HG03457 (cell line): ENCODE data around the gene UFSP1.

ENCODE experiments used
- ATAC-seq: cut with Tn5 transposase; IDR thresholded peaks from one replicate; pipeline ENCODE4 v1.9.1; 2021; ENCODE audit warnings: moderate number of reproducible peaks; ENCODE audit not compliant: unreplicated experiment

Gene UFSP1

GRCh38 chr7:100882785-100883526, 6.6 kb downstream of the UFSP1 start:
- ATAC-seq, result no peak

- no peak for ATAC-seq
Measured at GRCh38 chr7:100882201-100882600, 7.3 kb downstream of the UFSP1 start.

GRCh38 chr7:100881136-100881535, 8.4 kb downstream of the UFSP1 start:
- no peak for ATAC-seq

GRCh38 chr7:100880645-100881044, 8.9 kb downstream of the UFSP1 start:
- ATAC-seq, result no peak

GRCh38 chr7:100879685-100880261, 9.7 kb downstream of the UFSP1 start:
- no peak for ATAC-seq

GRCh38 chr7:100878685-100879084, 10.8 kb downstream of the UFSP1 start:
- ATAC-seq, result no peak

GRCh38 chr7:100878013-100878412, 11.5 kb downstream of the UFSP1 start:
- ATAC-seq, result no peak

GRCh38 chr7:100875356-100875751, 14.2 kb downstream of the UFSP1 start:
- ATAC-seq, result peak; percentile 13

- peak; percentile 73 for ATAC-seq
Measured at GRCh38 chr7:100874577-100875355, 14.7 kb downstream of the UFSP1 start, which contains the start of gene SRRT. TSS of gene SRRT (plus strand) at chr7:100875103. CDS start at chr7:100875591, 488 bp downstream.

- ATAC-seq, result no peak
Measured at GRCh38 chr7:100874300-100874576, 15.3 kb downstream of the UFSP1 start.

- no peak for ATAC-seq
Measured at GRCh38 chr7:100873599-100874299, 15.8 kb downstream of the UFSP1 start.

GRCh38 chr7:100867776-100868485, 21.6 kb downstream of the UFSP1 start:
- no peak for ATAC-seq

- no peak for ATAC-seq
Measured at GRCh38 chr7:100867040-100867775, 22.3 kb downstream of the UFSP1 start, which contains the start of gene TRIP6. TSS of gene TRIP6 (plus strand) at chr7:100867387. CDS start at chr7:100867498, 111 bp downstream.

- ATAC-seq, result no peak
Measured at GRCh38 chr7:100866729-100867039, 22.8 kb downstream of the UFSP1 start.

GRCh38 chr7:100865938-100866728, 23.4 kb downstream of the UFSP1 start:
- no peak for ATAC-seq

- no peak for ATAC-seq
Measured at GRCh38 chr7:100865372-100865911, 24.1 kb downstream of the UFSP1 start.

GRCh38 chr7:100864263-100864845, 25.2 kb downstream of the UFSP1 start:
- ATAC-seq, result no peak

GRCh38 chr7:100863406-100863950, 26.0 kb downstream of the UFSP1 start:
- no peak for ATAC-seq
